8988T (cell line): ENCODE data around the gene TSNAX.

Experiments used
- DNase-seq: peaks from one replicate; pipeline ENCODE4 v3.0.0; 2011

Gene TSNAX

GRCh38 chr1:231605149-231606100 lies 77.0 kb downstream of the TSNAX start:
- DNase-seq = no peak

GRCh38 chr1:231606712-231607111 lies 78.2 kb downstream of the TSNAX start:
- no peak for DNase-seq

- no peak for DNase-seq
Measured at GRCh38 chr1:231610388-231610787, 81.9 kb downstream of the TSNAX start.

GRCh38 chr1:231611111-231611510 lies 82.6 kb downstream of the TSNAX start:
- no peak for DNase-seq

- DNase-seq = no peak
Measured at GRCh38 chr1:231611851-231612250, 83.4 kb downstream of the TSNAX start.

GRCh38 chr1:231612393-231613089 lies 84.1 kb downstream of the TSNAX start:
- DNase-seq = no peak

- no peak for DNase-seq
Measured at GRCh38 chr1:231613419-231614349, 85.2 kb downstream of the TSNAX start.
